Epithelial cell of proximal tubule (primary cell): ENCODE data around the gene RCBTB2. TPM values are rescaled to one million over a fixed set of nuclear protein-coding genes. Genes with fewer than 3 reads are reported as not detected.
"Not testable (repeated sequence)": the region's sequence is repeated elsewhere in the genome, so short reads cannot be mapped to it uniquely, and the experiment has no call there.

Experiments
- DNase-seq: peaks from one replicate; pipeline ENCODE4 v3.0.0-alpha.2; 2011; ENCODE audit warnings: low read depth
- H3K4me3 ChIP-seq: 2 replicates; pipeline ENCODE4 v1.5.1; 2011; ENCODE audit warnings: low read depth, mild to moderate bottlenecking, low read length
- total RNA-seq: library from RNA; depleted of rRNA; stranded (reverse); fragments of >200 nt; gene quantifications from 2 replicates; pipeline ENCODE4 v1.2.3, GENCODE V29; 2015
- TF ChIP-seq, protein P1 (sequence below): conservative IDR thresholded peaks from 2 replicates; pipeline ENCODE4 v1.5.1; 2012; ENCODE audit warnings: low read depth, mild to moderate bottlenecking, low read length

The RCBTB2 gene
- total RNA-seq, 1 donor from 2014 or later: 2.9 TPM

DNA sequence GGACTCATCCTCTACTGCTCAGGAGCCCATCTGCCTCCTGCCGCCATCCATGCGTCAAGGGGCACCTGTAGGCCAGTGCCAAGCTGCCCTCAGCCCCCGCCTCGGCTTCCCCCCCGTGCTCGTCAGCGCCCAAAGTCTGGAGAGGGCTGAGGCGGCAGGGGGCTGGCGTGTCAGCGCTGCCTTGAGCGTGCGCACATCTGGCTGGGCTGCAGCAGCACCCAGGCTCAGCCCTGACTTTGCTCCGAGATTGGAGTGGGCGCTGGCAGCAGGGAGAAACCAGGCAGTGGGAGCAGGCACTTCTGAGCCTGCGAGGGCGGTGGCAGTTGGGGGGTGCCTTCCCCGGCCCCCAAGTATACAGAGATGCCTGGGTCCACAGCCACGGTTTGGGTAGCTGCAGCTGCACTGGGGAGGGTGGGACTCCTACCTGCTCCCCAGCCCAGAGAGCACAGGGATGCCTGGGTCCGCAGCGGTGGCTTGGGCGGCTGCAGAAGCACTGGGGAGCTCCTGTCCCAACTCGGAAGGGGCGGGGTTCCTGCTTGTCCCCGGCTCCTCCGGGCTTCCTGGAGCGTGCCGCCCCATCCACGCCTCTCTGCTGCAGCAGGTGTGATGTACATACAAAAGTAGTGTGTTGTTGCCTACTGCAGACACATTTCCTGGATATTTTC lies 75.2 kb downstream of the RCBTB2 start:
- no peak for DNase-seq
- no peak overlapping the region for H3K4me3 ChIP-seq
- TF ChIP-seq, protein P1, sequence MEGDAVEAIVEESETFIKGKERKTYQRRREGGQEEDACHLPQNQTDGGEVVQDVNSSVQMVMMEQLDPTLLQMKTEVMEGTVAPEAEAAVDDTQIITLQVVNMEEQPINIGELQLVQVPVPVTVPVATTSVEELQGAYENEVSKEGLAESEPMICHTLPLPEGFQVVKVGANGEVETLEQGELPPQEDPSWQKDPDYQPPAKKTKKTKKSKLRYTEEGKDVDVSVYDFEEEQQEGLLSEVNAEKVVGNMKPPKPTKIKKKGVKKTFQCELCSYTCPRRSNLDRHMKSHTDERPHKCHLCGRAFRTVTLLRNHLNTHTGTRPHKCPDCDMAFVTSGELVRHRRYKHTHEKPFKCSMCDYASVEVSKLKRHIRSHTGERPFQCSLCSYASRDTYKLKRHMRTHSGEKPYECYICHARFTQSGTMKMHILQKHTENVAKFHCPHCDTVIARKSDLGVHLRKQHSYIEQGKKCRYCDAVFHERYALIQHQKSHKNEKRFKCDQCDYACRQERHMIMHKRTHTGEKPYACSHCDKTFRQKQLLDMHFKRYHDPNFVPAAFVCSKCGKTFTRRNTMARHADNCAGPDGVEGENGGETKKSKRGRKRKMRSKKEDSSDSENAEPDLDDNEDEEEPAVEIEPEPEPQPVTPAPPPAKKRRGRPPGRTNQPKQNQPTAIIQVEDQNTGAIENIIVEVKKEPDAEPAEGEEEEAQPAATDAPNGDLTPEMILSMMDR: no peak

DNA sequence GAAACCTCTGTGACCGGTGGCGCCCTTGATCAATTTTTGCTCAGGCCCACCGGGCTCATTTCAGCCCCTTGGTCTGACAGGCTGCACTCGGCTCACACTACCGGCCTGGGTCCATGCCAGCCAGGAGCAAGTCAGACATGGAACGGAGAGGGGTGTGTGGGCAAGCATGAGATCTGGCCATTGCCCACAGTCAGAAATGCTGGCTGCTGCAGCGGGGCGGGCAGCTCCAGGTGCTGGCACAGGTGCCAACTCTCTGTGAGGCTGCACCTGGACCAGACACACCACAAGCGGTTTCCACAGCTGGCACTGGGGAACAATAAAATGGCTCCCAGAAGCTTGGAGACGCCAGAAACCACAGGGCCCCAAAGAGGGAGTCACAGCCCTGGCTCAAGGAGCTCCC lies 76.3 kb downstream of the RCBTB2 start:
- TF ChIP-seq, protein P1: no peak
- no peak for DNase-seq
- no peak overlapping the region for H3K4me3 ChIP-seq

DNA sequence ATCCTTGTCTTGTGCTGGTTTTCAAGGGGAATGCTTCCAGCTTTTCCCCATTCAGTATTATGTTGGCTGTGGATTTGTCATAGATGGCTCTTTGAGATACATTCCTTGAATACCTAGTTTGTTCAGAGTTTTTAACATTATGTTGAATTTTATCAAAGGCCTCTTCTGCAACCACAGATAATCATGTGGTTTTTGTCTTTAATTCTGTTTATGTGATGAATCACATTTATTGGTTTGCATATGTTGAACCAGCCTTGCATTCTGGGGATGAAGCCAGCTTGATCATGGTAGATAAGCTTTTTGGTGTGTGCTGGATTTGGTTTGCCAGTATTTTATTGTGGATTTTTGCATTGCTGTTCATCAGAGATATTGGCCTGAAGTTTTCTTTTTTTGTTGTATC lies 81.7 kb downstream of the RCBTB2 start:
- H3K4me3 ChIP-seq, DNase-seq: not testable (repeated sequence)

DNA sequence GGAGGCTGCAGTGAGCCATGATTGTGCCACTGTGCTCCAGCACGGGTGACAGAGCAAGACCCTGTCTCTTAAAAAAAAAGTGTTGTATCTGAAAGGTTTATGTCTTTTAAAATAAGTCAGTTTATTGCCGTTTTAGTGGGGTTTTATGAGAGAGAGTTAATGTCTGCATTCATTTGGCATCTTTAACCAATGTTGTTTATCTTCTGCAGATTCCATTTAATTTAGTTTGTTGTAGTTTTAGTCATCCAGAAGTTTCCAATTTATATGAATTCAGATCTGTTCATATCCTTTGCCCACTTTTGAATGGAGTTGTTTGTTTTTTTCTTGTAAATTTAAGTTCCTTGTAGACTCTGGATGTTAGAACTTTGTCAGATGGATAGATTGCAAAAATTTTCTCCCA lies 83.2 kb downstream of the RCBTB2 start:
- no peak overlapping the region for H3K4me3 ChIP-seq
- no peak for DNase-seq
- TF ChIP-seq, protein P1: no peak

DNA sequence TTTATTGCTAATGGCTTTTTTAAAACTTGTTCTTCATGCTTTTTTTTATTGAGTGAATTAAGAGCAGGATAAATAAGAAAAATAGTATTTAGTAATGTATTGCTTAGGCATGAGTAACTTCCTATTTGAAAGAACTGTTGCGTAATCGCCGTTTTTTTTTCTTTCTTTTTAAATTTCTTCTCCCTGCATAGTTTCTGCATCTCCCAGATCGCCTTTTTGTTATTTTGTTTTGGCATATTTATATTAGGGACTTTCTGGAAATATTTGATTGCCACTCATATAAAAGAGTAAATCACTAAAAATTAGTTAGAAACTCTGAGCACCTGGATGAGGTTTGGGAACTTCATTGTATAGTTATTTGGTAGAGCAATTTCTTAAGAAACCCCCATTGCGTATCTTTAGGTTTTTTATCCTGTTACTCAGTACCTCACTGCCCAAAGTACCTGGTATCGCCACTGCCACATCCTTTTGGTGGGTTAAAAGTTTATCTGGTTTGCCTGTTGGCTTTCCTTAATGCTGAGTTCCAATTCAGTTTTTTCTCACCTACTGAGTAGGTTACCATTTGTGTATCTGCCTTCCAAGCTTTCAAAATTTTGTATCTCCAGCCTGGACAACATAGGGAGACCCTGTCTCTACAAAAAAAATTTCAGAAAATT lies 83.8 kb downstream of the RCBTB2 start:
- H3K4me3 ChIP-seq: no peak overlapping the region
- TF ChIP-seq, protein P1: no peak
- DNase-seq: no peak

DNA sequence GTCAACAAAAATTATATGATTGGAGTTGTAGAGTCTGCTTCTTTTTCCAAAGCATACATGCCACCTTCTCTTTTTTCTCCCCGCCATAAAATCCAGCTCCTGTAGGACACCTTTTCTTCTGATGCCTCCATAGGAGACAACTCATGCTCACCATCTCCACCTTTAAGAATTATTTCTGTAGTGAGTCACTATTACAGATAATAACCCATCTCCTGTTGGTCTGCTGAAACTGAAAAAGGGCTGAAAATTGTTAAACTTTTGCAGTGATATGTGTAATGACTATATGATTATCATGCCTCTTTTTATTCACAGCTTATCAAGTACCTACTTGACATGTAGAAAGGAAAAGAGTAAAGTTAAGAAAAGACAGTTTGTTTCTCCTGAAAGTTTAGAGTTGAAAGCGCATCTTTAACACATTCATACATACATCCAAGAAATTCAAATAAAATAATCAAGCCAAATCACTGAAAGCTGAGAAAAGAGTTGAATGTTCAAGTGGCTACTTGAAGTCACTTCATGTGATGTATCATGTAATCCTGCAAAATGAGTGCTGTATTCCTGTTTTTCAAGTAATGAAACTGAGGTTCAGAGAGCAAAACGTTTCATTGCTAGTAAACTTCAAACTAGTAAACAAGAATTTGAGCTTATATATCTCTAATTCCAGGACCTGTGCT lies 84.5 kb downstream of the RCBTB2 start:
- no peak overlapping the region for H3K4me3 ChIP-seq
- TF ChIP-seq, protein P1: no peak

DNA sequence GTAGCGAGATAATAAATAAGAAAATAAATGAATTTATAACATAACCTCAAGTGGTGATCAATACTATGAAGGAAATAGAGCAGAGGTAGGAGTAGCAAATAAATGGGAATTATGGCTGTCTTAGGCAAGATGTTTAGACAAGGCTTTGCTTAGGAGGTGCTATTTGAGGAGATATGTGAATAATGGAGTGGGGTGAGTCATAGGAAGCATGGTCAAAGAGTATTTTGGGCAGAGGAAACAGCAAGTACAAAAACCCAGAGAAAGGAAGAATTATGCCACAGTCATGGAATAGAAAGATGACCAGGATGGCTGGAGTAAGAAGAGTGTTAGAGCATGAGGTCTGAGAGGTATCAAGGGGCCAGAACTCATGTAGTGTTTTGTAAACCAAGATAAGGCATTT lies 86.4 kb downstream of the RCBTB2 start:
- no peak for DNase-seq
- TF ChIP-seq, protein P1: no peak
- no peak overlapping the region for H3K4me3 ChIP-seq

More for the DNA sequence above, 84.5 kb downstream of the RCBTB2 start:
- DNase-seq: no peak
